Muscle of arm (tissue), 12 donors: ENCODE measurements around the gene JAG1. TPM values are rescaled to one million over a fixed set of nuclear protein-coding genes. Genes with fewer than 3 reads are reported as not detected.
"Not testable (repeated sequence)": the region's sequence is repeated elsewhere in the genome, so short reads cannot be mapped to it uniquely, and the experiment has no call there.

Experiments used
- DNase-seq: peaks from one replicate; pipeline ENCODE4 v3.0.0-alpha.2; 2013
- polyA plus RNA-seq, 12 donors: library from polyadenylated mRNA; unstranded; fragments of 120-200 nt; gene quantifications; one replicate each; pipeline ENCODE4 v1.2.1, GENCODE V29; 2013; ENCODE audit not compliant: insufficient read length in 12 of 12

Gene JAG1
- polyA plus RNA-seq, 12 donors, result 26.4 to 72.9 (median 35.1) TPM; not detected in 1

- DNase-seq, result not testable (repeated sequence)
Observed at GRCh38 chr20:10617549-10618133, 56.2 kb downstream of the JAG1 start.

- DNase-seq, result no peak
Observed at GRCh38 chr20:10616212-10616611, 57.6 kb downstream of the JAG1 start.

GRCh38 chr20:10613911-10614310, 59.9 kb downstream of the JAG1 start:
- DNase-seq, result no peak

GRCh38 chr20:10613426-10613825, 60.4 kb downstream of the JAG1 start:
- not testable (repeated sequence) for DNase-seq

GRCh38 chr20:10611357-10611756, 62.4 kb downstream of the JAG1 start:
- no peak for DNase-seq

- no peak for DNase-seq
Observed at GRCh38 chr20:10610251-10610650, 63.5 kb downstream of the JAG1 start.

GRCh38 chr20:10609770-10610169, 64.0 kb downstream of the JAG1 start:
- DNase-seq, result no peak

- DNase-seq, result peak; percentile 79
Observed at GRCh38 chr20:10609276-10609675, 64.5 kb downstream of the JAG1 start.

- DNase-seq, result no peak
Observed at GRCh38 chr20:10605547-10606195, 68.1 kb downstream of the JAG1 start.

- DNase-seq, result no peak
Observed at GRCh38 chr20:10604865-10605440, 68.8 kb downstream of the JAG1 start.

- DNase-seq, result no peak
Observed at GRCh38 chr20:10603971-10604864, 69.6 kb downstream of the JAG1 start.

- DNase-seq, result no peak
Observed at GRCh38 chr20:10603378-10603777, 70.4 kb downstream of the JAG1 start.

- DNase-seq, result no peak
Observed at GRCh38 chr20:10602221-10602871, 71.5 kb downstream of the JAG1 start.

GRCh38 chr20:10597637-10598036, 76.2 kb downstream of the JAG1 start:
- DNase-seq, result no peak

- DNase-seq, result no peak
Observed at GRCh38 chr20:10596710-10597121, 77.1 kb downstream of the JAG1 start.

- no peak for DNase-seq
Observed at GRCh38 chr20:10595985-10596384, 77.8 kb downstream of the JAG1 start.

GRCh38 chr20:10595266-10595665, 78.5 kb downstream of the JAG1 start:
- no peak for DNase-seq

GRCh38 chr20:10594296-10594868, 79.4 kb downstream of the JAG1 start:
- DNase-seq, result no peak

GRCh38 chr20:10591946-10592521, 81.8 kb downstream of the JAG1 start:
- no peak for DNase-seq

GRCh38 chr20:10590950-10591671, 82.7 kb downstream of the JAG1 start:
- DNase-seq, result no peak
